H9 (cell line): Measurements from ENCODE around the gene DMRTC2. TPM values are rescaled to one million over a fixed set of nuclear protein-coding genes. Genes with fewer than 3 reads are reported as not detected.

Source experiments
- DNase-seq: peaks from one replicate; pipeline ENCODE4 v3.0.0-alpha.2; 2017
- H2AFZ ChIP-seq: one replicate; pipeline ENCODE4 v1.6.1; 2013; ENCODE audit warnings: mild to moderate bottlenecking, low read length, control low read depth, moderate library complexity
- H2AK5ac ChIP-seq: 2 replicates; pipeline ENCODE4 v1.6.1; 2013; ENCODE audit warnings: low read length, control low read depth, mixed read lengths; ENCODE audit not compliant: insufficient read length
- H2BK120ac ChIP-seq: one replicate; pipeline ENCODE4 v1.6.1; 2013; ENCODE audit warnings: low read depth, mild to moderate bottlenecking, low read length, control low read depth, inconsistent platforms; ENCODE audit not compliant: poor library complexity, severe bottlenecking
- H2BK12ac ChIP-seq: 2 replicates; pipeline ENCODE4 v1.6.1; 2013; ENCODE audit warnings: low read length, control low read depth, mixed read lengths, low read depth; ENCODE audit not compliant: insufficient read length
- H2BK15ac ChIP-seq: 2 replicates; pipeline ENCODE4 v1.6.1; 2013; ENCODE audit warnings: low read depth, low read length, control low read depth
- H2BK20ac ChIP-seq: one replicate; pipeline ENCODE4 v1.6.1; 2013; ENCODE audit warnings: low read depth, mild to moderate bottlenecking, low read length, control low read depth, inconsistent platforms; ENCODE audit not compliant: poor library complexity, severe bottlenecking
- H2BK5ac ChIP-seq: 2 replicates; pipeline ENCODE4 v1.6.1; 2013; ENCODE audit warnings: low read length, control low read depth, mixed read lengths; ENCODE audit not compliant: insufficient read length
- H3K14ac ChIP-seq: 2 replicates; pipeline ENCODE4 v1.6.1; 2013; ENCODE audit warnings: low read length, control low read depth; ENCODE audit not compliant: insufficient read depth
- H3K18ac ChIP-seq: 2 replicates; pipeline ENCODE4 v1.6.1; 2013; ENCODE audit warnings: low read depth, mild to moderate bottlenecking, mixed read lengths, low read length, control low read depth; ENCODE audit not compliant: insufficient read length
- H3K23ac ChIP-seq: 2 replicates; pipeline ENCODE4 v1.6.1; 2013; ENCODE audit warnings: low read length, control low read depth, mixed read lengths, low read depth; ENCODE audit not compliant: insufficient read length
- H3K23me2 ChIP-seq: 2 replicates; pipeline ENCODE4 v1.6.1; 2013; ENCODE audit warnings: low read depth, mild to moderate bottlenecking, mixed read lengths, low read length, control low read depth; ENCODE audit not compliant: insufficient read length, poor library complexity, severe bottlenecking
- H3K27ac ChIP-seq: 2 replicates; pipeline ENCODE4 v1.5.1; 2013; ENCODE audit warnings: low read length, control low read depth, mixed read lengths, low read depth; ENCODE audit not compliant: insufficient read length
- H3K27me3 ChIP-seq: 2 replicates; pipeline ENCODE4 v1.6.1; 2013; ENCODE audit warnings: low read length, control low read depth, inconsistent platforms; ENCODE audit not compliant: insufficient read depth
- H3K4ac ChIP-seq: 2 replicates; pipeline ENCODE4 v1.6.1; 2013; ENCODE audit warnings: low read depth, mild to moderate bottlenecking, control low read depth, inconsistent platforms, low read length, moderate library complexity
- H3K4me1 ChIP-seq: 2 replicates; pipeline ENCODE4 v1.6.1; 2013; ENCODE audit warnings: low read length, control low read depth, inconsistent platforms; ENCODE audit not compliant: insufficient read depth
- H3K4me2 ChIP-seq: 2 replicates; pipeline ENCODE4 v1.6.1; 2013; ENCODE audit warnings: low read length, control low read depth, mixed read lengths; ENCODE audit not compliant: insufficient read length, insufficient read depth
- H3K56ac ChIP-seq: 2 replicates; pipeline ENCODE4 v1.6.1; 2013; ENCODE audit warnings: low read depth, mild to moderate bottlenecking, mixed read lengths, low read length, control low read depth; ENCODE audit not compliant: insufficient read length
- H3K79me1 ChIP-seq: 2 replicates; pipeline ENCODE4 v1.6.1; 2013; ENCODE audit warnings: low read depth, mild to moderate bottlenecking, moderate library complexity, low read length, control low read depth, inconsistent platforms; ENCODE audit not compliant: insufficient read depth, poor library complexity, severe bottlenecking
- H3K79me2 ChIP-seq: 2 replicates; pipeline ENCODE4 v1.6.1; 2013; ENCODE audit warnings: low read length, control low read depth, inconsistent platforms; ENCODE audit not compliant: insufficient read depth
- H3K9ac ChIP-seq: 2 replicates; pipeline ENCODE4 v1.6.1; 2013; ENCODE audit warnings: low read length, control low read depth, mixed read lengths; ENCODE audit not compliant: insufficient read length; ENCODE audit errors: extremely low read depth
- H3K9me3 ChIP-seq: one replicate; pipeline ENCODE4 v1.6.1; 2013; ENCODE audit warnings: low read depth, low read length, inconsistent platforms; ENCODE audit not compliant: control insufficient read depth
- H3T11ph ChIP-seq: one replicate; pipeline ENCODE4 v1.6.1; 2013; ENCODE audit warnings: mild to moderate bottlenecking, low read length, control low read depth, inconsistent platforms
- H4K20me1 ChIP-seq: one replicate; pipeline ENCODE4 v1.6.1; 2013; ENCODE audit not compliant: control insufficient read depth, insufficient read length, insufficient read depth
- H4K5ac ChIP-seq: 2 replicates; pipeline ENCODE4 v1.6.1; 2013; ENCODE audit warnings: low read depth, mild to moderate bottlenecking, mixed read lengths, low read length, control low read depth; ENCODE audit not compliant: insufficient read length
- H4K8ac ChIP-seq: replicated peaks from 2 replicates; pipeline ENCODE4 v1.6.1; 2013; ENCODE audit warnings: low read length, control low read depth, mixed read lengths, low read depth; ENCODE audit not compliant: insufficient read length
- H4K91ac ChIP-seq: 2 replicates; pipeline ENCODE4 v1.6.1; 2013; ENCODE audit warnings: low read depth, mild to moderate bottlenecking, moderate library complexity, mixed read lengths, low read length, control low read depth; ENCODE audit not compliant: insufficient read length
- H3K27ac Mint-ChIP-seq, 3 experiments: 2 replicates in 2 of 3; 3 replicates in 1 of 3; pipeline ENCODE4 v1.8.0; 2020 to 2021; ENCODE audit warnings: mixed read lengths in 3 of 3, mild to moderate bottlenecking in 1 of 3, moderate library complexity in 1 of 3
- H3K27me3 Mint-ChIP-seq: 2 replicates; pipeline ENCODE4 v1.8.0; 2021; ENCODE audit warnings: low read depth, mild to moderate bottlenecking, moderate library complexity, mixed read lengths
- H3K36me3 Mint-ChIP-seq, 3 experiments: 2 replicates in 2 of 3; 3 replicates in 1 of 3; pipeline ENCODE4 v1.8.0; 2020 to 2021; ENCODE audit warnings: low read depth in 3 of 3, mixed read lengths in 3 of 3; ENCODE audit not compliant: insufficient read depth in 1 of 3
- H3K4me1 Mint-ChIP-seq, 2 experiments: 2 replicates each; pipeline ENCODE4 v1.8.0; 2020; ENCODE audit warnings: mixed read lengths in 2 of 2
- H3K4me3 Mint-ChIP-seq, 2 experiments: 2 replicates in 1 of 2; 3 replicates in 1 of 2; pipeline ENCODE4 v1.8.0; 2020 to 2021; ENCODE audit warnings: mild to moderate bottlenecking in 2 of 2, mixed read lengths in 2 of 2, moderate library complexity in 1 of 2
- H3K9me3 Mint-ChIP-seq, 2 experiments: 2 replicates in 1 of 2; 3 replicates in 1 of 2; pipeline ENCODE4 v1.8.0; 2020; ENCODE audit warnings: mild to moderate bottlenecking in 2 of 2, mixed read lengths in 2 of 2, moderate library complexity in 1 of 2
- CTCF ChIP-seq: fragments of 200-600 bp; sonication (generic); conservative IDR thresholded peaks from 3 replicates; pipeline ENCODE4 v1.8.0; 2021; ENCODE audit warnings: antibody characterized with exemption, mild to moderate bottlenecking
- WGBS: extraction: QIAGEN DNeasy Blood & Tissue Kit; methylation state at CpG from one replicate; pipeline ENCODE4 v1.1.7; 2013; ENCODE audit warnings: missing lambda C conversion rate, low lambda C conversion rate, mixed read lengths; ENCODE audit not compliant: insufficient read length; ENCODE audit errors: extremely low coverage; 5-methylcytosine and 5-hydroxymethylcytosine counted together
- total RNA-seq: library from RNA; stranded (reverse); gene quantifications from 2 replicates; pipeline ENCODE4 v1.2.1, GENCODE V29; 2021

DMRTC2 gene
- total RNA-seq, 1 experiment from 2014 or later, result not detected

- no peak for TF ChIP-seq CTCF
- Mint-ChIP-seq H3K27me3 (peaks cover 8% of the 10 kb centered on the region), H3K4me3 (peak overlapping the region; percentile 84 to 96), H3K4me1 (peaks cover 35 to 44% of the 10 kb centered on the region in 2 experiments), H3K36me3 (peaks cover 48 to 57% (median 55%) of the 10 kb centered on the region in 3 experiments), H3K9me3 (no peaks in the 10 kb centered on the region; a peak in 1 of 5 replicates), H3K27ac (peak overlapping the region; percentile 94 to 99 (median 97))
- Histone ChIP-seq H2AFZ (no peak overlapping the region), H3K9ac (peak overlapping the region; percentile 99), H3K18ac (no peak overlapping the region), H3K23ac (no peak overlapping the region), H4K5ac (no peak overlapping the region), H3K4me1 (no peaks in the 10 kb centered on the region; the same call in 1 of the 2 replicates), H3K9me3 (no peaks in the 10 kb centered on the region), H4K20me1 (no peaks in the 10 kb centered on the region), H4K91ac (no peak overlapping the region), H3T11ph (no peak overlapping the region), H3K79me1 (peaks cover 17% of the 10 kb centered on the region), H2BK20ac (no peak overlapping the region), H2BK12ac (no peak overlapping the region), H3K14ac (no peak overlapping the region), H2BK15ac (no peak overlapping the region), H2AK5ac (no peak overlapping the region), H3K56ac (no peak overlapping the region), H3K4ac (no peak overlapping the region), H2BK120ac (no peak overlapping the region), H2BK5ac (no peak overlapping the region), H3K23me2 (peaks cover 9% of the 10 kb centered on the region), H3K27ac (no peak overlapping the region), H4K8ac (no peak overlapping the region), H3K79me2 (peaks cover 29% of the 10 kb centered on the region), H3K4me2 (peak overlapping the region; percentile 90), H3K27me3 (no peaks in the 10 kb centered on the region)
- DNase-seq, result no peak
- WGBS, result no CpG with 5 or more reads among the region's 9 CpGs
These were observed 16.4 kb downstream of the DMRTC2 start for GRCh38 chr19:41861116-41861768.
